PC-9 (cell line): ENCODE data around the gene DMAC2. TPM values are rescaled to one million over a fixed set of nuclear protein-coding genes. Genes with fewer than 3 reads are reported as not detected.
"Not testable (repeated sequence)": the region's sequence is repeated elsewhere in the genome, so short reads cannot be mapped to it uniquely, and the experiment has no call there.

Experiments
- BruUV-seq: library from RNA; stranded (reverse); fragments of 400-500 nt; replicated peaks from 2 replicates; lab custom pipeline; 2021; lab: Mats Ljungman, UMichigan
- CTCF ChIA-PET: fragments of 300-600 bp; sonication (Branson Sonifier 250); formaldehyde crosslinking; loops from one replicate; lab custom pipeline; 2022; ENCODE audit warnings: antibody characterized with exemption; lab: Charles Lee
- POLR2A ChIA-PET: fragments of 300-600 bp; sonication (Branson Sonifier 250); formaldehyde crosslinking; loops from one replicate; lab custom pipeline; 2022; ENCODE audit warnings: antibody characterized with exemption; ENCODE audit not compliant: unreplicated experiment; lab: Charles Lee
- DNase-seq, 2 experiments: peaks; one replicate each; pipeline versions ENCODE4 v3.0.0 to v3.0.0-alpha.2; 2015 to 2022; ENCODE audit warnings: mixed read lengths in 1 of 2
- H2AFZ ChIP-seq: fragments of 200-600 bp; sonication (generic); 2 replicates; pipeline ENCODE4 v1.8.1; 2017; ENCODE audit warnings: antibody characterized with exemption
- H3F3A ChIP-seq: fragments of 200-600 bp; sonication (generic); 2 replicates; pipeline ENCODE4 v1.8.1; 2017; ENCODE audit warnings: antibody characterized with exemption, mild to moderate bottlenecking, low read depth; ENCODE audit not compliant: insufficient read depth
- H3K27ac ChIP-seq: fragments of 200-600 bp; sonication (generic); 2 replicates; pipeline ENCODE4 v1.6.1; 2016; ENCODE audit warnings: mixed run types
- H3K27me3 ChIP-seq: fragments of 200-600 bp; sonication (generic); 2 replicates; pipeline ENCODE4 v1.6.1; 2016; ENCODE audit warnings: low read depth, mixed run types; ENCODE audit not compliant: insufficient read depth
- H3K36me3 ChIP-seq: fragments of 200-600 bp; sonication (generic); 2 replicates; pipeline ENCODE4 v1.6.1; 2016; ENCODE audit warnings: low read depth, mixed run types
- H3K4me1 ChIP-seq: fragments of 200-600 bp; sonication (generic); replicated peaks from 2 replicates; pipeline ENCODE4 v1.6.1; 2016; ENCODE audit warnings: mixed run types; ENCODE audit not compliant: insufficient read depth
- H3K4me2 ChIP-seq: fragments of 200-600 bp; sonication (generic); 2 replicates; pipeline ENCODE4 v1.6.1; 2017; ENCODE audit warnings: mixed run types
- H3K4me3 ChIP-seq: fragments of 200-600 bp; sonication (generic); 2 replicates; pipeline ENCODE4 v1.6.1; 2016; ENCODE audit warnings: mixed run types
- H3K79me2 ChIP-seq: fragments of 200-600 bp; sonication (generic); 2 replicates; pipeline ENCODE4 v1.6.1; 2017; ENCODE audit warnings: low read depth, mixed run types
- H3K9me2 ChIP-seq: fragments of 200-600 bp; sonication (generic); 2 replicates; pipeline ENCODE4 v1.8.1; 2017; ENCODE audit warnings: mild to moderate bottlenecking; ENCODE audit not compliant: insufficient read depth
- H3K9me3 ChIP-seq: fragments of 200-600 bp; sonication (generic); 2 replicates; pipeline ENCODE4 v1.8.1; 2016; ENCODE audit warnings: low read depth; ENCODE audit not compliant: insufficient read depth
- H4K20me1 ChIP-seq: fragments of 200-600 bp; sonication (generic); 2 replicates; pipeline ENCODE4 v1.8.1; 2017; ENCODE audit not compliant: insufficient read depth
- EZH2 ChIP-seq: fragments of 200-600 bp; sonication (generic); IDR thresholded peaks from 2 replicates; pipeline ENCODE4 v1.8.0; 2017; ENCODE audit warnings: antibody characterized with exemption, low read depth
- intact Hi-C: fragments of 100-400 bp; cut with micrococcal nuclease; formaldehyde crosslinking; loops from one replicate; pipeline ENCODE4 v1.10.0; 2022; ENCODE audit not compliant: unreplicated experiment
- total RNA-seq: library from RNA; stranded (reverse); gene quantifications from 2 replicates; pipeline ENCODE4 v1.2.3, GENCODE V29; 2021
- TF ChIP-seq, protein P1 (sequence below): fragments of 200-600 bp; sonication (generic); conservative IDR thresholded peaks from 2 replicates; pipeline ENCODE4 v1.6.1; 2017; ENCODE audit warnings: mixed run types, antibody characterized with exemption, mild to moderate bottlenecking, moderate library complexity

The DMAC2 gene
- total RNA-seq, 1 experiment from 2014 or later: 38.6 TPM

GRCh38 chr19:41411100-41411967, 28.4 kb downstream of the DMAC2 start:
- H4K20me1 ChIP-seq: no peaks in the 10 kb centered on the region
- no TSS peak for BruUV-seq

DNA sequence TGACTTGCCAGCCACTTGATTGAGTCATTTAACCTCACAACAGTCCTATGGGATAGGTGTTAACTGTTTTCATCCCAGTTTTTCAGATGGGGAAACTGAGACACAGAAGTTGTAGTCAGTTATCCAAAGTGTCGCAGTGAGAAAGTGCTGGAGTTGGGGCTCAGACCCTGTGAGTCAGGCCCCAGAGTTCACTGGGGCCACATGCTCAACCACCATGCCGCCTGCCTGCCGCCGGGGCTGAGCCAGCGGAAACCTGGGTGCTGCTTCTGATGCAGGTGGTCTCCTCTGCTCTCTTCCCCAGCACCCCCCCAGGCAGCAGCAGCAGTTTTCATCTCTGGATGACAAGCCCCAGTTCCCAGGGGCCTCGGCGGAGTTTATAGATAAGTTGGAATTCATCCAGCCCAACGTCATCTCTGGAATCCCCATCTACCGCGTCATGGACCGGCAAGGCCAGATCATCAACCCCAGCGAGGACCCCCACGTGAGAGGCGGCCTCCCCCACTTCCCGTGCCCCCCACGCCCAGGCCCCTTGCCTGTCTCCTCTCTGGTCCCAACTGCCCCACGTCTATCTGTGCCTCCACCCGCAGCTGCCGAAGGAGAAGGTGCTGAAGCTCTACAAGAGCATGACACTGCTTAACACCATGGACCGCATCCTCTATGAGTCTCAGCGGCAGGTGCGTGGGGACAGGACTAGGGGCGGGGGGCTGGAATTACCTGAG, 29.2 kb downstream of the DMAC2 start:
- Histone ChIP-seq H2AFZ (no peak overlapping the region), H3K9me2 (no peaks in the 10 kb centered on the region), H3K4me1 (peaks cover 9% of the 10 kb centered on the region), H3K27ac (no peak overlapping the region), H3F3A (no peaks in the 10 kb centered on the region), H3K79me2 (no peaks in the 10 kb centered on the region), H3K4me3 (no peak overlapping the region), H4K20me1 (no peaks in the 10 kb centered on the region), H3K27me3 (no peaks in the 10 kb centered on the region), H3K36me3 (no peaks in the 10 kb centered on the region), H3K9me3 (no peaks in the 10 kb centered on the region), H3K4me2 (no peak overlapping the region)
- intact Hi-C loops: no loop called here
- no peak for DNase-seq
- POLR2A ChIA-PET: interaction anchor here (1.2 kb wide), 1 partner anchor 29 kb away, joined by 6 read pairs; no protein-coding TSS in a partner anchor
- TF ChIP-seq, protein P1, sequence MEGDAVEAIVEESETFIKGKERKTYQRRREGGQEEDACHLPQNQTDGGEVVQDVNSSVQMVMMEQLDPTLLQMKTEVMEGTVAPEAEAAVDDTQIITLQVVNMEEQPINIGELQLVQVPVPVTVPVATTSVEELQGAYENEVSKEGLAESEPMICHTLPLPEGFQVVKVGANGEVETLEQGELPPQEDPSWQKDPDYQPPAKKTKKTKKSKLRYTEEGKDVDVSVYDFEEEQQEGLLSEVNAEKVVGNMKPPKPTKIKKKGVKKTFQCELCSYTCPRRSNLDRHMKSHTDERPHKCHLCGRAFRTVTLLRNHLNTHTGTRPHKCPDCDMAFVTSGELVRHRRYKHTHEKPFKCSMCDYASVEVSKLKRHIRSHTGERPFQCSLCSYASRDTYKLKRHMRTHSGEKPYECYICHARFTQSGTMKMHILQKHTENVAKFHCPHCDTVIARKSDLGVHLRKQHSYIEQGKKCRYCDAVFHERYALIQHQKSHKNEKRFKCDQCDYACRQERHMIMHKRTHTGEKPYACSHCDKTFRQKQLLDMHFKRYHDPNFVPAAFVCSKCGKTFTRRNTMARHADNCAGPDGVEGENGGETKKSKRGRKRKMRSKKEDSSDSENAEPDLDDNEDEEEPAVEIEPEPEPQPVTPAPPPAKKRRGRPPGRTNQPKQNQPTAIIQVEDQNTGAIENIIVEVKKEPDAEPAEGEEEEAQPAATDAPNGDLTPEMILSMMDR: no peak
- no peak for TF ChIP-seq EZH2
- CTCF ChIA-PET: interaction anchor here (0.5 kb wide), 1 partner anchor 343 kb away, joined by 3 read pairs; no protein-coding TSS in a partner anchor
- no TSS peak for BruUV-seq

More at GRCh38 chr19:41411100-41411967, 28.4 kb downstream of the DMAC2 start:
- intact Hi-C loops: no loop called here
- ChIA-PET POLR2A (no interaction called here), CTCF (no interaction called here)
- Histone ChIP-seq H3F3A (no peaks in the 10 kb centered on the region), H2AFZ (no peak overlapping the region), H3K27me3 (no peaks in the 10 kb centered on the region), H3K4me1 (peaks cover 9% of the 10 kb centered on the region), H3K9me3 (no peaks in the 10 kb centered on the region), H3K4me2 (no peak overlapping the region), H3K79me2 (no peaks in the 10 kb centered on the region), H3K4me3 (no peak overlapping the region), H3K9me2 (no peaks in the 10 kb centered on the region), H3K36me3 (no peaks in the 10 kb centered on the region), H3K27ac (no peak overlapping the region)
- DNase-seq: no peak
- TF ChIP-seq, protein P1: no peak
- no peak for TF ChIP-seq EZH2

DNA sequence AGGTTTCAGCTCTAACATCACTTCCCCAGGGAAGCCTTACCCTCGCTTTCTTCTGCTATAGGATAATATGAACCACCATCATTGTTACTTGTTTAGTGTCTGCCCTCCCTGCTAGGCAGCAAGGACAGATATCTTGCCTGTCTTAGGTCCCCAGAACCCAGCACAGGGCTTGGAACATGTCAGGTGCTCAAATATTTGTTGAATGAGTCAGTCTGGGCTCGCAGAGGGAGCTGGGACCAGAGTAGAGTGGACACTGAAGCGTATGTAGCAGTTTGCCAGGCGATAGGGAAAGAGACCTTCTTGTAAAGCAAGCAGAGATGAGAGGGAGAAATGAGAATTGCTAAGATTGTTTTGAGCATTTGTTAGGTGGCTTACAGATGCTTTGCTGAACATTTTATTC, 30.4 kb downstream of the DMAC2 start:
- no peak overlapping the region for H3K27ac ChIP-seq
- peak; percentile 67 to 72 for DNase-seq
- ChIA-PET POLR2A (interaction anchor here (0.6 to 1.2 kb wide), 5 partner anchors 30 to 648 kb away, joined by 3 to 37 read pairs (median 6); no protein-coding TSS in a partner anchor), CTCF (no interaction called here)
- H3F3A ChIP-seq: no peaks in the 10 kb centered on the region
- H3K4me1 ChIP-seq: peaks cover 9% of the 10 kb centered on the region
- no peaks in the 10 kb centered on the region for H3K27me3 ChIP-seq
- H3K79me2 ChIP-seq: no peaks in the 10 kb centered on the region
- no peaks in the 10 kb centered on the region; the same call in 1 of the 2 replicates for H4K20me1 ChIP-seq
- intact Hi-C loops: no loop called here
- no peak overlapping the region for H3K4me3 ChIP-seq
- no peaks in the 10 kb centered on the region for H3K36me3 ChIP-seq
- TF ChIP-seq EZH2: no peak
- TF ChIP-seq, protein P1: no peak
- no peak overlapping the region for H2AFZ ChIP-seq
- no peaks in the 10 kb centered on the region for H3K9me2 ChIP-seq
- no peaks in the 10 kb centered on the region for H3K9me3 ChIP-seq
- no peak overlapping the region for H3K4me2 ChIP-seq
- no TSS peak for BruUV-seq

DNA sequence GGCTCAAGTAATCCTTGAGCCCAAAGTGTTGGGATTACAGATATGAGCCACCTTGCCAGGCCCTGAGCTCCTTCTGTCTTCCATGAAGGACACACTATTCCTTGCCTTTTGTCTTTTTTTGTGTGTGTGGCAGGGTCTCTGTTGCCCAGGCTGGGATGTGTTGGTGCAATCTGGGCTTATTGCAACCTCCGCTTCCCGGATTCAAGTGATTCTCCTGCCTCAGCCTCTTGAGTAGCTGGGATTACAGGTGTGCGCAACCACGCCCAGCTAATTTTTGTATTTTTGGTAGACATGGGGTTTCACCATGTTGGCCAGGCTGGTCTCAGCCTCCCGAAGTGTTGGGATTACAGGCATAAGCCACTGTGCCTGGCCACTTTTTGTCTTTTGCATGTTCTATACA, 30.9 kb downstream of the DMAC2 start:
- H3F3A ChIP-seq, H3K79me2 ChIP-seq, H3K4me1 ChIP-seq, H2AFZ ChIP-seq, H3K9me3 ChIP-seq, intact Hi-C loops, CTCF ChIA-PET, H3K9me2 ChIP-seq, H3K36me3 ChIP-seq, DNase-seq, H3K4me2 ChIP-seq, H3K27me3 ChIP-seq, H4K20me1 ChIP-seq, H3K27ac ChIP-seq, BruUV-seq, H3K4me3 ChIP-seq: not testable (repeated sequence)
- POLR2A ChIA-PET: interaction anchor here (0.7 to 0.8 kb wide), 3 partner anchors 46 to 88 kb away, joined by 3 to 7 read pairs (median 6); no protein-coding TSS in a partner anchor
